GM12878 (cell line): ENCODE data around the gene FOXB2.

Experiments
- CTCF ChIP-seq, 3 experiments: IDR thresholded peaks in 2 of 3; conservative IDR thresholded peaks in 1 of 3; 2 replicates each; pipeline ENCODE4 v1.5.1; 2011; ENCODE audit warnings: low read depth in 3 of 3, low read length in 3 of 3, mild to moderate bottlenecking in 3 of 3, control low read depth in 2 of 3, moderate library complexity in 2 of 3, inconsistent platforms in 1 of 3, mixed read lengths in 1 of 3; ENCODE audit not compliant: control insufficient read depth in 2 of 3, insufficient read depth in 1 of 3; ENCODE audit errors: extremely low read depth in 1 of 3
- EP300 ChIP-seq, 2 experiments: fragments of 150-350 bp in 1 of 2; IDR thresholded peaks; 2 replicates each; pipeline ENCODE4 v1.6.1; 2011 to 2012; ENCODE audit warnings: low read depth in 2 of 2, low read length in 2 of 2, borderline replicate concordance in 1 of 2, improper control_type of control experiment in 1 of 2, inconsistent platforms in 1 of 2; ENCODE audit not compliant: control insufficient read depth in 1 of 2
- IKZF1 ChIP-seq: fragments of 450-650 bp; conservative IDR thresholded peaks from 2 replicates; pipeline ENCODE4 v1.6.1; 2017; ENCODE audit warnings: antibody characterized with exemption, mild to moderate bottlenecking
- POLR2A ChIP-seq: IDR thresholded peaks from 2 replicates; pipeline ENCODE4 v1.6.1; 2011; ENCODE audit warnings: low read depth, mild to moderate bottlenecking, low read length
- POLR2AphosphoS5 ChIP-seq: IDR thresholded peaks from 2 replicates; pipeline ENCODE4 v1.6.1; 2011; ENCODE audit warnings: mild to moderate bottlenecking, low read length, inconsistent platforms
- STAT3 ChIP-seq: IDR thresholded peaks from 2 replicates; pipeline ENCODE4 v1.6.1; 2011; ENCODE audit warnings: low read depth, low read length, improper control_type of control experiment
- TCF7 ChIP-seq: IDR thresholded peaks from 2 replicates; pipeline ENCODE4 v1.6.1; 2014; ENCODE audit warnings: antibody characterized with exemption, borderline replicate concordance
- YY1 ChIP-seq: IDR thresholded peaks from 2 replicates; pipeline ENCODE4 v1.6.1; 2011; ENCODE audit warnings: low read depth, mild to moderate bottlenecking, low read length
- ZBED1 ChIP-seq: IDR thresholded peaks from 2 replicates; pipeline ENCODE4 v1.6.1; 2016; ENCODE audit warnings: borderline replicate concordance
- ZNF274 ChIP-seq: IDR thresholded peaks from one replicate; pipeline ENCODE4 v1.8.0; 2011; ENCODE audit not compliant: insufficient read length, insufficient read depth

GRCh38 chr9:77003366-77003765 is 16.1 kb upstream of the FOXB2 start:
- TF ChIP-seq POLR2AphosphoS5 (no peak), CTCF (IDR thresholded peaks at IDR 0.05 in 2 of 3, conservative IDR thresholded peaks at IDR 0.05 in 1 of 3; ENCODE audit: control insufficient read depth in 2 of 3, extremely low read depth in 1 of 3, insufficient read depth in 1 of 3, low read depth in 3 of 3, low read length in 3 of 3) (no peak), ZBED1 (no peak), EP300 (IDR thresholded peaks at IDR 0.05; ENCODE audit: borderline replicate concordance in 1 of 2, control insufficient read depth in 1 of 2, low read depth in 2 of 2, low read length in 2 of 2) (no peak), ZNF274 (no peak), IKZF1 (no peak), STAT3 (no peak), YY1 (no peak), TCF7 (no peak), POLR2A (no peak)
